ENCODE results near the gene DENND5A. TPM values are rescaled to one million over a fixed set of nuclear protein-coding genes. Genes with fewer than 3 reads are reported as not detected.
A peak's percentile ranks its signal among the peaks of the same experiment; 100 is the strongest.

The DENND5A gene
- total and polyA plus RNA-seq, 10 of the 15 experiments (the other 5 are each of a cell fraction or from before 2014, with no cell fraction given) = 15.6 to 157 (median 85.1) TPM

GRCh38 chr11:9137293-9138132 is 127.6 kb downstream of the DENND5A start:
- RAD21 ChIA-PET (ENCODE audit: unreplicated experiment) = interaction anchor here (0.5 to 2.6 kb wide), 29 partner anchors 8 to 370 kb away, joined by 3 to 106 read pairs (median 4); partner anchors contain the start of gene TMEM9B
- POLR2A ChIA-PET = interaction anchor here (0.5 to 0.8 kb wide), 3 partner anchors 220 to 731 kb away, joined by 3 to 7 read pairs (median 4); no protein-coding TSS in a partner anchor
- H3K9ac ChIP-seq (ENCODE audit: control insufficient read depth, insufficient read depth, low read length) = no peak overlapping the region
- H3K36me3 ChIP-seq (ENCODE audit: control insufficient read depth in 2 of 2, insufficient read depth in 2 of 2, low read length in 1 of 2) = peaks cover 5 to 12% of the 10 kb centered on the region in 2 experiments
- 22% methylated on average over 10 of the region's 10 CpGs for WGBS (ENCODE audit: insufficient coverage, insufficient replicate concordance, low lambda C conversion rate, missing lambda C conversion rate)
- ATAC-seq (peak; percentile 100), FAIRE-seq (peak; percentile 84), DNase-seq (ENCODE audit: low read depth, low spot score) (peak; percentile 27)
- no peaks in the 10 kb centered on the region for H4K20me1 ChIP-seq (ENCODE audit: control insufficient read depth, insufficient read depth)
- H3K79me2 ChIP-seq (ENCODE audit: control insufficient read depth, insufficient read depth, low read length) = no peaks in the 10 kb centered on the region
- intact Hi-C loops (cut with micrococcal nuclease; ENCODE audit: unreplicated experiment) (loop anchor here (1.0 kb wide), 2 partner anchors 122 to 223 kb away; no protein-coding TSS in a partner anchor), in situ Hi-C loops (cut with MboI) (loop anchor here (5.0 kb wide), 1 partner anchor 120 kb away; no protein-coding TSS in a partner anchor)
- BruUV-seq (replicated peaks) = no TSS peak
- H3K4me1 ChIP-seq (ENCODE audit: control insufficient read depth, insufficient read depth, low read length) = no peaks in the 10 kb centered on the region
- H2AFZ ChIP-seq (ENCODE audit: control insufficient read depth, low read depth, low read length) = no peak overlapping the region
- SMC1A ChIA-PET (ENCODE audit: uncharacterized antibody, unreplicated experiment) = interaction anchor here (0.6 to 2.9 kb wide), 34 partner anchors 9 to 370 kb away, joined by 3 to 95 read pairs (median 4); partner anchors contain the start of gene TMEM9B
- H3K4me2 ChIP-seq (ENCODE audit: control insufficient read depth, insufficient read depth) = no peak overlapping the region
- no peak overlapping the region for H3K4me3 ChIP-seq
- no peaks in the 10 kb centered on the region for H3K9me3 ChIP-seq (replicated peaks; ENCODE audit: control insufficient read depth, insufficient read depth, low read length)
- H3K27ac ChIP-seq (ENCODE audit: control insufficient read depth, insufficient read depth) = no peak overlapping the region
- CTCF ChIA-PET = interaction anchor here (0.6 to 15.8 kb wide), 69 partner anchors 8 to 571 kb away, joined by 3 to 323 read pairs (median 5); partner anchors contain the start of genes AKIP1 and TMEM9B
- H3K27me3 ChIP-seq (replicated peaks in 1 of 2; ENCODE audit: control insufficient read depth in 2 of 2, insufficient read depth in 2 of 2, low read length in 1 of 2) = no peaks in the 10 kb centered on the region
- TF ChIP-seq, protein P1, sequence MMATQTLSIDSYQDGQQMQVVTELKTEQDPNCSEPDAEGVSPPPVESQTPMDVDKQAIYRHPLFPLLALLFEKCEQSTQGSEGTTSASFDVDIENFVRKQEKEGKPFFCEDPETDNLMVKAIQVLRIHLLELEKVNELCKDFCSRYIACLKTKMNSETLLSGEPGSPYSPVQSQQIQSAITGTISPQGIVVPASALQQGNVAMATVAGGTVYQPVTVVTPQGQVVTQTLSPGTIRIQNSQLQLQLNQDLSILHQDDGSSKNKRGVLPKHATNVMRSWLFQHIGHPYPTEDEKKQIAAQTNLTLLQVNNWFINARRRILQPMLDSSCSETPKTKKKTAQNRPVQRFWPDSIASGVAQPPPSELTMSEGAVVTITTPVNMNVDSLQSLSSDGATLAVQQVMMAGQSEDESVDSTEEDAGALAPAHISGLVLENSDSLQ (IDR thresholded peaks at IDR 0.05) = no peak
- TF ChIP-seq, protein P2, sequence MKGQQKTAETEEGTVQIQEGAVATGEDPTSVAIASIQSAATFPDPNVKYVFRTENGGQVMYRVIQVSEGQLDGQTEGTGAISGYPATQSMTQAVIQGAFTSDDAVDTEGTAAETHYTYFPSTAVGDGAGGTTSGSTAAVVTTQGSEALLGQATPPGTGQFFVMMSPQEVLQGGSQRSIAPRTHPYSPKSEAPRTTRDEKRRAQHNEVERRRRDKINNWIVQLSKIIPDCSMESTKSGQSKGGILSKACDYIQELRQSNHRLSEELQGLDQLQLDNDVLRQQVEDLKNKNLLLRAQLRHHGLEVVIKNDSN (IDR thresholded peaks at IDR 0.05; ENCODE audit: borderline replicate concordance, extremely low read length, insufficient read depth, low read depth, low read length) = no peak
- TF ChIP-seq NRF1 (conservative IDR thresholded peaks at IDR 0.05; ENCODE audit: low read depth, low read length) (no peak), E4F1 (IDR thresholded peaks at IDR 0.05; ENCODE audit: borderline replicate concordance, partially characterized antibody) (no peak), PAX8 (IDR thresholded peaks at IDR 0.05) (no peak), CEBPZ (IDR thresholded peaks at IDR 0.05; ENCODE audit: low read depth, low read length) (no peak)
- TF ChIP-seq, protein P3, sequence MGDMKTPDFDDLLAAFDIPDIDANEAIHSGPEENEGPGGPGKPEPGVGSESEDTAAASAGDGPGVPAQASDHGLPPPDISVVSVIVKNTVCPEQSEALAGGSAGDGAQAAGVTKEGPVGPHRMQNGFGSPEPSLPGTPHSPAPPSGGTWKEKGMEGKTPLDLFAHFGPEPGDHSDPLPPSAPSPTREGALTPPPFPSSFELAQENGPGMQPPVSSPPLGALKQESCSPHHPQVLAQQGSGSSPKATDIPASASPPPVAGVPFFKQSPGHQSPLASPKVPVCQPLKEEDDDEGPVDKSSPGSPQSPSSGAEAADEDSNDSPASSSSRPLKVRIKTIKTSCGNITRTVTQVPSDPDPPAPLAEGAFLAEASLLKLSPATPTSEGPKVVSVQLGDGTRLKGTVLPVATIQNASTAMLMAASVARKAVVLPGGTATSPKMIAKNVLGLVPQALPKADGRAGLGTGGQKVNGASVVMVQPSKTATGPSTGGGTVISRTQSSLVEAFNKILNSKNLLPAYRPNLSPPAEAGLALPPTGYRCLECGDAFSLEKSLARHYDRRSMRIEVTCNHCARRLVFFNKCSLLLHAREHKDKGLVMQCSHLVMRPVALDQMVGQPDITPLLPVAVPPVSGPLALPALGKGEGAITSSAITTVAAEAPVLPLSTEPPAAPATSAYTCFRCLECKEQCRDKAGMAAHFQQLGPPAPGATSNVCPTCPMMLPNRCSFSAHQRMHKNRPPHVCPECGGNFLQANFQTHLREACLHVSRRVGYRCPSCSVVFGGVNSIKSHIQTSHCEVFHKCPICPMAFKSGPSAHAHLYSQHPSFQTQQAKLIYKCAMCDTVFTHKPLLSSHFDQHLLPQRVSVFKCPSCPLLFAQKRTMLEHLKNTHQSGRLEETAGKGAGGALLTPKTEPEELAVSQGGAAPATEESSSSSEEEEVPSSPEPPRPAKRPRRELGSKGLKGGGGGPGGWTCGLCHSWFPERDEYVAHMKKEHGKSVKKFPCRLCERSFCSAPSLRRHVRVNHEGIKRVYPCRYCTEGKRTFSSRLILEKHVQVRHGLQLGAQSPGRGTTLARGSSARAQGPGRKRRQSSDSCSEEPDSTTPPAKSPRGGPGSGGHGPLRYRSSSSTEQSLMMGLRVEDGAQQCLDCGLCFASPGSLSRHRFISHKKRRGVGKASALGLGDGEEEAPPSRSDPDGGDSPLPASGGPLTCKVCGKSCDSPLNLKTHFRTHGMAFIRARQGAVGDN (IDR thresholded peaks at IDR 0.05) = no peak
